K562 (cell line): ENCODE measurements around the gene COL6A2. TPM values are rescaled to one million over a fixed set of nuclear protein-coding genes. Genes with fewer than 3 reads are reported as not detected.

Experiments used
- ATAC-seq: fragments of 200-7000 bp; cut with Tn5 transposase; 3 replicates; pipeline ENCODE4 v1.9.1; 2020; ENCODE audit warnings: moderate library complexity
- BruUV-seq: library from RNA; stranded (reverse); fragments of 400-500 nt; replicated peaks from 2 replicates; lab custom pipeline; 2021; lab: Mats Ljungman, UMichigan
- CTCF ChIA-PET: fragments of 300-600 bp; formaldehyde crosslinking; extraction: SDS; loops from one replicate; lab custom pipeline; 2021; ENCODE audit warnings: low intra/inter-chr PET ratio; lab: Yijun Ruan, JAX
- POLR2A ChIA-PET: fragments of 300-600, 350-650 bp; sonication (Branson Sonifier 250); formaldehyde crosslinking; extraction: SDS; loops from one replicate; lab custom pipeline; 2021; ENCODE audit warnings: antibody characterized with exemption, inconsistent platforms; lab: Yijun Ruan, JAX
- DNase-seq, 4 experiments: peaks; one replicate each; pipeline versions ENCODE4 v3.0.0 to v3.0.0-alpha.2; 2011 to 2018; ENCODE audit warnings: low spot score in 3 of 4, mixed read lengths in 3 of 4; ENCODE audit errors: extremely low read depth in 1 of 4
- FAIRE-seq: peaks from 2 replicates; lab custom pipeline; 2011; peaks lifted over from hg19 to GRCh38; lab: Jason Lieb, UNC
- H2AFZ ChIP-seq: 2 replicates; pipeline ENCODE4 v1.6.0; 2011; ENCODE audit warnings: low read depth, low read length, control low read depth, inconsistent platforms
- H3K27ac ChIP-seq: fragments of 200-600 bp; 3 replicates; pipeline ENCODE4 v1.8.0; 2011; ENCODE audit warnings: low read depth, mild to moderate bottlenecking, control low read depth, inconsistent platforms, low read length, moderate library complexity, mixed read lengths; ENCODE audit errors: extremely low read depth
- H3K27me3 ChIP-seq, 2 experiments: fragments of 300-600 bp in 1 of 2; 2 replicates in 1 of 2; 3 replicates in 1 of 2; pipeline versions ENCODE4 v1.6.0 to v1.8.0; 2011; ENCODE audit warnings: inconsistent platforms in 2 of 2, low read length in 2 of 2, mild to moderate bottlenecking in 1 of 2, mixed read lengths in 1 of 2, moderate library complexity in 1 of 2; ENCODE audit not compliant: control insufficient read depth in 2 of 2, insufficient read depth in 2 of 2
- H3K36me3 ChIP-seq: fragments of 300-600 bp; 3 replicates; pipeline ENCODE4 v1.8.0; 2011; ENCODE audit warnings: mild to moderate bottlenecking, low read length, inconsistent platforms; ENCODE audit not compliant: control insufficient read depth, insufficient read depth
- H3K4me1 ChIP-seq, 2 experiments: fragments of 200-600 bp in 1 of 2; replicated peaks in 1 of 2; 2 replicates in 1 of 2; 3 replicates in 1 of 2; pipeline versions ENCODE4 v1.5.1 to v1.8.0; 2011; ENCODE audit warnings: inconsistent platforms in 2 of 2, low read length in 2 of 2, mild to moderate bottlenecking in 1 of 2, mixed read lengths in 1 of 2, moderate library complexity in 1 of 2; ENCODE audit not compliant: control insufficient read depth in 2 of 2, insufficient read depth in 2 of 2
- H3K4me2 ChIP-seq: 2 replicates; pipeline ENCODE4 v1.6.1; 2011; ENCODE audit warnings: low read length, control low read depth, inconsistent platforms, mixed read lengths; ENCODE audit not compliant: insufficient read depth
- H3K4me3 ChIP-seq: fragments of 200-600 bp; sonication (generic), shearing (Covaris generic); 2 replicates; pipeline ENCODE4 v1.5.1; 2016; ENCODE audit warnings: control low read depth, inconsistent platforms
- H3K79me2 ChIP-seq: fragments of 200-600 bp; 3 replicates; pipeline ENCODE4 v1.8.0; 2011; ENCODE audit warnings: low read length, inconsistent platforms; ENCODE audit not compliant: control insufficient read depth, insufficient read depth
- H3K9ac ChIP-seq, 2 experiments: 2 replicates each; pipeline versions ENCODE4 v1.6.0 to v1.6.1; 2011; ENCODE audit warnings: low read depth in 2 of 2, low read length in 2 of 2, control low read depth in 1 of 2, inconsistent platforms in 1 of 2, mild to moderate bottlenecking in 1 of 2, mixed read lengths in 1 of 2; ENCODE audit not compliant: insufficient read depth in 1 of 2
- H3K9me1 ChIP-seq: one replicate; pipeline ENCODE4 v1.6.0; 2011; ENCODE audit warnings: inconsistent platforms, mild to moderate bottlenecking, low read length, moderate library complexity; ENCODE audit not compliant: control insufficient read depth, insufficient read depth
- H3K9me3 ChIP-seq: replicated peaks from 2 replicates; pipeline ENCODE4 v1.5.1; 2011; ENCODE audit warnings: low read depth, low read length, inconsistent platforms; ENCODE audit not compliant: control insufficient read depth, insufficient read depth
- H4K20me1 ChIP-seq: replicated peaks from 2 replicates; pipeline ENCODE4 v1.6.1; 2011; ENCODE audit warnings: low read length, inconsistent platforms, mixed read lengths; ENCODE audit not compliant: control insufficient read depth, insufficient read depth
- CBX5 ChIP-seq: IDR thresholded peaks from 2 replicates; pipeline ENCODE4 v1.6.1; 2014; ENCODE audit warnings: low read depth, borderline replicate concordance
- HMG20B ChIP-seq: fragments of 250-450 bp; sonication (Bioruptor Pico); IDR thresholded peaks from 2 replicates; pipeline ENCODE4 v1.5.0; 2021; ENCODE audit warnings: mild to moderate bottlenecking
- HMGN3 ChIP-seq: IDR thresholded peaks from 2 replicates; pipeline ENCODE4 v1.6.1; 2011; ENCODE audit warnings: borderline replicate concordance, low read depth, mild to moderate bottlenecking, mixed read lengths, low read length; ENCODE audit not compliant: insufficient read length; ENCODE audit errors: extremely low read depth
- KHSRP ChIP-seq: fragments of 450-650 bp; IDR thresholded peaks from 2 replicates; pipeline ENCODE4 v1.6.1; 2017
- SAFB ChIP-seq: fragments of 200-400 bp; formaldehyde crosslinking; IDR thresholded peaks from 2 replicates; pipeline ENCODE4 v1.6.1; 2017; ENCODE audit warnings: low read depth, low read length, borderline replicate concordance
- SMARCB1 ChIP-seq: IDR thresholded peaks from 2 replicates; pipeline ENCODE4 v1.6.1; 2011; ENCODE audit warnings: improper control_type of control experiment, low read depth; ENCODE audit not compliant: insufficient read length
- STAT5A ChIP-seq: IDR thresholded peaks from 2 replicates; pipeline ENCODE4 v1.6.1; 2012; ENCODE audit warnings: low read length, inconsistent platforms, borderline replicate concordance
- YBX1 ChIP-seq: fragments of 450-650 bp; IDR thresholded peaks from 2 replicates; pipeline ENCODE4 v1.7.1; 2016; ENCODE audit warnings: mild to moderate bottlenecking
- ZNF197 ChIP-seq: fragments of 200-800 bp; sonication (Bioruptor generic); IDR thresholded peaks from 2 replicates; pipeline ENCODE4 v1.6.1; 2016; ENCODE audit warnings: low read depth, missing genetic modification characterization, missing compliant biosample characterization
- WGBS: fragments of 100-300 bp; shearing (Covaris generic); methylation state at CpG from one replicate; pipeline ENCODE4 v1.1.6; 2016; ENCODE audit warnings: low coverage, mixed read lengths; ENCODE audit not compliant: insufficient coverage; ENCODE audit errors: missing lambda C conversion rate; 5-methylcytosine and 5-hydroxymethylcytosine counted together
- in situ Hi-C: fragments of 300-500 bp; cut with MboI; formaldehyde crosslinking; loops from 4 replicates; pipeline ENCODE4 v1.15.0; 2018; ENCODE audit warnings: inconsistent platforms, mixed read lengths
- intact Hi-C: fragments of 100-400 bp; cut with micrococcal nuclease; formaldehyde crosslinking; loops from 2 replicates; pipeline ENCODE4 v1.14.2; 2022
- polyA plus RNA-seq, 8 experiments: library from polyadenylated mRNA; depleted of rRNA in 4 of 8; stranded (reverse) in 5 of 8; unstranded in 3 of 8; fragments of >200 nt; fragmentation: Nextera tagmentation in 2 of 8; fragmentation: Illumina TruSeq in 1 of 8; extraction: Ambion mirVana in 2 of 8; extraction: Trizol in 1 of 8; gene quantifications; 2 replicates each; pipeline versions ENCODE4 v1.2.1 to v1.2.3, GENCODE V29; 2011 to 2014; ENCODE audit warnings: inconsistent platforms in 1 of 8, missing spikeins in 1 of 8
- total RNA-seq, 7 experiments: library from RNA; depleted of rRNA in 6 of 7; stranded (reverse); fragments of >200 nt in 6 of 7; fragmentation: Illumina TruSeq in 2 of 7; extraction: Trizol in 2 of 7; gene quantifications; 2 replicates each; pipeline versions ENCODE4 v1.2.1 to v1.2.3, GENCODE V29; 2011 to 2021; ENCODE audit warnings: low replicate concordance in 1 of 7
- TF ChIP-seq, protein P1 (sequence below): fragments of 450-650 bp; formaldehyde crosslinking; IDR thresholded peaks from 2 replicates; pipeline ENCODE4 v1.4.0; 2020; ENCODE audit warnings: mild to moderate bottlenecking, moderate library complexity

Gene COL6A2
- total and polyA plus RNA-seq, 9 of the 15 experiments (the other 6 are each of a cell fraction or from before 2014, with no cell fraction given): 0.07 to 1.1 (median 0.24) TPM; not detected in 3

DNA sequence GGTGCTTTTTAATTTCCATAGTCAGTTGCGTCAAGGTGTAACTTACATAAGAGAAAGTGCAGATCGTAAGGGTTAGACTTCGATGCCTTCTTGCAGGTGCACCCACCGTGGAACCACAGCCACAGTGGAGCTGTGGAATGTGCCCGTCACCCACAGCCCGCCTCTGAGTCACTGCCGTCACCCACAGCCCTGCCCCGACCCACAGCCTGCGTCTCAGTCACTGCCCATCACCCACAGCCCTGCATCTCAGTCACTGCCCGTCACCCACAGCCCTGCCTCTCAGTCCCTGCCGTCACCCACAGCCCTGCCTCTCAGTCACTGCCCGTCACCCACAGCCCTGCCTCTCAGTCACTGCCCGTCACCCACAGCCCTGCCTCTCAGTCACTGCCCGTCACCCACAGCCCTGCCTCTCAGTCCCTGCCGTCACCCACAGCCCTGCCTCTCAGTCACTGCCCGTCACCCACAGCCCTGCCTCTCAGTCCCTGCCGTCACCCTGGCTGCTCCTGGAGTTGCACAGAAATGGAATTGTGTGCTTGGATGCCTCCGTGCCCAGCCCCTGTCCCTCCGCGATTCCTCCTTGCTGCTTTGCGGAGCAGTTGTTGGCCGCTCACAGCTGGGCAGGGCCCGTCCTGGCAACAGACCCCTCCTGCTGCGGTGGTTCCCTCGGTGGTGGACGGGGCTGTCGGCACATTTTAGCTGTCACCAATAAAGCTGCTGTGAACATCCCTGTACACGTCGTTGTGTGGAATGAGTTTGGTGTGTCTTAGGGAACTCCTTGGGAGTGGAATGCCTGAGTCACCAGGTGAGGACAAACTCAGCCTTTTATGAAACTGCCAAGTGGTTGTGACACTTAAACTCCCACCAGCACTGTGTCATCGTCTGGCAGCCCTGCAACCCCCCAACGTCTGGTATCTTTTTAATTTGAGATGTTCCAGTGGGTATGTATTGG is 44.9 kb upstream of the COL6A2 start:
- H3K36me3 ChIP-seq: no peaks in the 10 kb centered on the region
- no peak overlapping the region for H3K9ac ChIP-seq
- no peak for DNase-seq
- H3K9me1 ChIP-seq: no peaks in the 10 kb centered on the region
- H3K4me3 ChIP-seq: no peak overlapping the region
- 27% methylated on average over 31 of the region's 31 CpGs for WGBS
- in situ Hi-C loops: no loop called here
- H3K9me3 ChIP-seq: no peaks in the 10 kb centered on the region
- H3K4me2 ChIP-seq: no peak overlapping the region
- no peak overlapping the region for H3K27ac ChIP-seq
- no peak overlapping the region for H2AFZ ChIP-seq
- peaks cover 0 to 36% of the 10 kb centered on the region in 2 experiments; a peak in 1 of 5 replicates for H3K4me1 ChIP-seq
- intact Hi-C loops: no loop called here
- ChIA-PET CTCF (no interaction called here), POLR2A (no interaction called here)
- H4K20me1 ChIP-seq: no peaks in the 10 kb centered on the region
- H3K79me2 ChIP-seq: no peaks in the 10 kb centered on the region
- no peak for FAIRE-seq
- BruUV-seq: no TSS peak
- ATAC-seq: no peak
- TF ChIP-seq SMARCB1 (no peak), HMGN3 (no peak), ZNF197 (CRISPR knock-in tag) (no peak), HMG20B (CRISPR knock-in tag) (no peak), KHSRP (no peak), STAT5A (no peak), SAFB (no peak), YBX1 (no peak), CBX5 (no peak)
- TF ChIP-seq, protein P1, sequence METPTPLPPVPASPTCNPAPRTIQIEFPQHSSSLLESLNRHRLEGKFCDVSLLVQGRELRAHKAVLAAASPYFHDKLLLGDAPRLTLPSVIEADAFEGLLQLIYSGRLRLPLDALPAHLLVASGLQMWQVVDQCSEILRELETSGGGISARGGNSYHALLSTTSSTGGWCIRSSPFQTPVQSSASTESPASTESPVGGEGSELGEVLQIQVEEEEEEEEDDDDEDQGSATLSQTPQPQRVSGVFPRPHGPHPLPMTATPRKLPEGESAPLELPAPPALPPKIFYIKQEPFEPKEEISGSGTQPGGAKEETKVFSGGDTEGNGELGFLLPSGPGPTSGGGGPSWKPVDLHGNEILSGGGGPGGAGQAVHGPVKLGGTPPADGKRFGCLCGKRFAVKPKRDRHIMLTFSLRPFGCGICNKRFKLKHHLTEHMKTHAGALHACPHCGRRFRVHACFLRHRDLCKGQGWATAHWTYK (CRISPR knock-in tag): no peak
- H3K27me3 ChIP-seq: peaks cover 8 to 38% of the 10 kb centered on the region in 2 experiments; a peak in 4 of 5 replicates
